GM21515 (cell line): ENCODE results near the gene ARHGEF19.
"Not testable (repeated sequence)": the region's sequence is repeated elsewhere in the genome, so short reads cannot be mapped to it uniquely, and the experiment has no call there.

Source experiments
- ATAC-seq: cut with Tn5 transposase; IDR thresholded peaks from one replicate; pipeline ENCODE4 v1.9.1; 2021; ENCODE audit not compliant: unreplicated experiment

The ARHGEF19 gene

DNA sequence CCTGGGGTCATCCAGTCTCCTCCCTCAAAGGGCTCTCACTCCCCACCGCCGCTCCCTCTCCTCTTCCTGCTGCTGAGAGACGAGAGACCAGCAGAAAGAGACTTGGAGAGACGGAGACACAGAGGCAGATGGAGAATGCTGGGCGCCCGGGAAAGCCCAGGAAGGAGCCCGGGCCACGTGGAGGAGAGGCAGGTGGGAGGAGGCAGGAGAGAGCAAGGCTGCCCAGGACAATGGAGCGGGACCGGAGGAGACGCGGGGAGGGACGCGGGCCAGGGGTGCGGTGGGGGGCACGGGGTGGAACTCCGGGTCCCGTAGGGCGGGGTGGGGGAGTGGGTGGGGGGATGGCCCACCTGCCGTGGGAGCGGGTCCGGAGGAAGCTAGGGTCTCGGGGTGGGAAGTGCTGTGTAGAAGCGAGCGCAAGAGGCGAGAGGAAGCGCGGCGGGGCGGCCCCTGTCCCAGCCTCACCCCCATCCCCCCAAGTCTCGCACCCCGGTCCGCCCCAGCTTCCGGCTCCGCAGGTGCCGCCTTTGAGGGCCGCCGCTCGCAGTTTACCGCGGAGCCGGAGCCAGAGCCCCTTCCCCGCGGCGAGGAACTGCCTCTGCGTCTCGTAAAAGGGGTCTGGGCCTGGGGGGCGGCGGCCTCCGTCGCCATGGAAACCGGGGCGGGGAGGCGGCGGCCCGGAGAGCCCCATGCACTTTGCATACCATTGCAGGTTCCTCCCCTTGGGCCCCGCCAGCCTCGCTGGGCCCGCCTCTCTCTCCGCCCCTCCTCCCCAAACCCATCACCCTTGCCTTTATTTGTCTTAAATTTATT is 44.9 kb downstream of the ARHGEF19 start:
- ATAC-seq: no peak

DNA sequence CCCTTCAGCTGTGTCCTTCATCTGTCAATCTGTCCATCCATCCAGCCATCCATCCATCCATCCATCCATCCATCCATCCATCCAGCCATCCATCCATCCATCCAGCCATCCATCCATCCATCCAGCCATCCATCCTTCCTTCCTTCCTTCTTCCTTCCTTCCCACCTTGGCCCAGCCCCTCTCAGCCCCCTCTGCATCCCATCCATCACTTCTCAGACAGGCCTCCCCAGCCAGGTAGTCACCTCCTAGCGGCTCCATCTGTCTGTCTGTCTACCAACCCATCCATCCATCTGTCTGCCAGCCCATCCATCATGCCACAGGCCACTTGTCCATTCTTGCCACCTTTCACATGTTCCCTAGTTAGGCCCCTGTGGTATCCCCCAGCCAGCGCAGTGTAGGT is 46.3 kb downstream of the ARHGEF19 start:
- no peak for ATAC-seq

- ATAC-seq: no peak
Observed at GRCh38 chr1:16165548-16165947, 46.9 kb downstream of the ARHGEF19 start.

DNA sequence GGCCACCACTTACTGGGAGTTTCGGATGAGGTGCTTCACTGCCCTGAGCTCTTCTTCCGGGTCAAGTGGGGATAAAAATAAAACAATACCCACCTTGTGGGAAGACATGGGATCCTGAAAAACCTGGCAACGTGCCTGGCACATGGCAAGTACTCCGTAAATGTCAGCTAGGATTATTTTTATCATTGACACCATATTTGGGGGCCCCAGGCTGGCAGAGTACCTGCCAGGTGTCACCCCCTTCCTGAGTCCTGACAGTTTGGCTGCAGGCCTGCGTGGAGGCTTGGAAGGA is 47.4 kb downstream of the ARHGEF19 start:
- no peak for ATAC-seq

GRCh38 chr1:16164213-16165072 is 48.0 kb downstream of the ARHGEF19 start:
- ATAC-seq: no peak

DNA sequence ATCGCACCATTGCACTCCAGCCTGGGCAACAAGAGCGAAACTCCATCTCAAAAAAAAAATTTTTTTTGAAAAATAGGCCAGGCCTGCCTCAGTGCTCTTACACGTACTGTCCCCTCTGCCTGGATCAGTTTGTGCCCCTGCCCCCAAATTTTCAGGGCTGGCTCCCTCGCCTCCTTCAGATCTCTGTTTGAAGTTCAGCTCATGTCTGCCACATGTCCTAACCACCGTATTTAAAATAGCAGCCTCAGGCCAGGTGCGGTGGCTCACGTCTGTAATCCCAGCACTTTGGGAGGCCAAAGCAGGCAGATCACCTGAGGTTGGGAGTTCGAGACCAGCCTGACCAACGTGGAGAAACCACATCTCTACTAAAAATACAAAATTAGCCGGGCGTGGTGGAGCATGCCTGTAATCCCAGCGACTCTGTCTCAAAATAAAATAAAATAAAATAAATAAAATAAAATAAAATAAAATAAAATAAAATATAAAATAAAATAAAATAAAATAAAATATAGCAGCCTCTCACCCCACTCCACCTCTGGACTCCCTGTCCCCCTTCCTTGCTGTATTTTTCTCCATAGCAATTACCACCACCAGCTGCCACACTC is 48.7 kb downstream of the ARHGEF19 start:
- not testable (repeated sequence) for ATAC-seq

DNA sequence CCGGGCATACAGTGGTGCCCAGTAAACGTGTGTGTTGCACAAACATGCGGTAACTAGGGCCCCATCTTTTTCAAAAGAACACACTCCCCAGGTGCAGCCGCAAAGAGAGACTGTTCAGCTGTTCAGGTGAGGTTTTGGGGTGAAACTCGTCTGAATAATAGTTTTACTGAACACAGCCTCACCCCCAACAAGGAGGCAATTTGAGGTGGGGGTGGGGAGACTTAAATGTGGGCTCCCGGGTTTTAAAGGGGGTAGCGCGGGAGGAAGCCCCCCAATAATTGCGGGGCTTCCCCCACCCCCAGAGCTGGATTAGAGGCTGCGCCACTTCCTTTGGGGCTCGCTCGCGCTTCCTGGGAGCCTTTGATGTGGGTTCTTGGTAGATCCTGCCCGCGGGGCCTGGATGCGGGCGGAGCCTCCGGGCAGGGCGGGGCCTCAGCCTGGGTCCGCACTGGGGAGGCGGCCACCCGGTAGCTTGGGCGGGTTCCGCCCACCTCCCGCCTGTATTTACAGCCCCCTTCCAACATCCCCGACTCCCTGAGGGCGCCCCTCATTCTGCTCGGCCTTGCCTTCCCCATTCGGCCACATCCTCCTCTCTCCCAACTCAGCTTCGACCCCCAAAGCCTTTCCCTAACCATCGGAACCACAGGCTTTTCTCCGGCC is 50.2 kb downstream of the ARHGEF19 start:
- ATAC-seq: no peak

- no peak for ATAC-seq
Observed at GRCh38 chr1:16161717-16162116, 50.7 kb downstream of the ARHGEF19 start.

DNA sequence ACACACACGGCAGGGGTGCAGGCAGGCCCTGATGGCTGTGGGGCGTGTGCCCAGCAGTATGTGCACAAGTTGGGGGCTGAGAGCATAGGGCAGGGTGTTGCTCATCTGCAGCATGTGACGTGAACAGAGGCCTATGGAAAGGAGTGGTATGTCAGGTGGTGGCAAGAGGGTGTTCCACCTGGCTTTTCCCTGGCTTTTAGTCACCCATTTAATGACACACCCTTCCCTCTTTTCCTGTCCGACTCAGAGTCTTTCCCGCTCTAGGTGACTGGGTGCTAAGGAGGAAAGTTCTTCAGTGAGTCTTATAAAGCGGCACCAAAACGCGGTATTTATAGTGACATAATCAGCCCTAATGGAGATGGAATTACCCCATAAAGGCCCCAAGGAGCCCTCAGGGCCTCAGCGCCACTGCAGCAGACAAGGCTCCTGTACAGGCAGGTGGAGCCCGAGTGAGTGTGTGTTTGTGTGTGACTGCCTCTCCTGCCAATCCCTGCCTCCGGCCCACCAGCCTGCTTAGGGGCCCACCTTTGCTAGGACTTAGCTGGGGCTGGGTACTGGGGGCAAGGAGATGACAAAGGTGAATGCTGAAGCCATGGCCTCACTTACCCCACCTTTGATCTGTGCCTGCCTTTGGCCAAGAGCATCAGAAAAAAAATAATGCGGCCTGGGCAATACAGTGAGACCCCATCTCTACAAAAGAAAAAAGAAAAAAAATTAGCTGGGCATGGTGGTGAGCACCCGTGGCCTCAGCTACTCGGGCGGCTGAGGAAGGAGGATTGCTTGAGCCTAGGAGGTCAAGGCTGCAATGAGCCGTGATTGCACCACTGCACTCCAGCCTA is 53.2 kb downstream of the ARHGEF19 start:
- no peak for ATAC-seq

- ATAC-seq: no peak
Observed at GRCh38 chr1:16158025-16158424, 54.4 kb downstream of the ARHGEF19 start.

GRCh38 chr1:16156848-16157495 is 55.5 kb downstream of the ARHGEF19 start:
- no peak for ATAC-seq

DNA sequence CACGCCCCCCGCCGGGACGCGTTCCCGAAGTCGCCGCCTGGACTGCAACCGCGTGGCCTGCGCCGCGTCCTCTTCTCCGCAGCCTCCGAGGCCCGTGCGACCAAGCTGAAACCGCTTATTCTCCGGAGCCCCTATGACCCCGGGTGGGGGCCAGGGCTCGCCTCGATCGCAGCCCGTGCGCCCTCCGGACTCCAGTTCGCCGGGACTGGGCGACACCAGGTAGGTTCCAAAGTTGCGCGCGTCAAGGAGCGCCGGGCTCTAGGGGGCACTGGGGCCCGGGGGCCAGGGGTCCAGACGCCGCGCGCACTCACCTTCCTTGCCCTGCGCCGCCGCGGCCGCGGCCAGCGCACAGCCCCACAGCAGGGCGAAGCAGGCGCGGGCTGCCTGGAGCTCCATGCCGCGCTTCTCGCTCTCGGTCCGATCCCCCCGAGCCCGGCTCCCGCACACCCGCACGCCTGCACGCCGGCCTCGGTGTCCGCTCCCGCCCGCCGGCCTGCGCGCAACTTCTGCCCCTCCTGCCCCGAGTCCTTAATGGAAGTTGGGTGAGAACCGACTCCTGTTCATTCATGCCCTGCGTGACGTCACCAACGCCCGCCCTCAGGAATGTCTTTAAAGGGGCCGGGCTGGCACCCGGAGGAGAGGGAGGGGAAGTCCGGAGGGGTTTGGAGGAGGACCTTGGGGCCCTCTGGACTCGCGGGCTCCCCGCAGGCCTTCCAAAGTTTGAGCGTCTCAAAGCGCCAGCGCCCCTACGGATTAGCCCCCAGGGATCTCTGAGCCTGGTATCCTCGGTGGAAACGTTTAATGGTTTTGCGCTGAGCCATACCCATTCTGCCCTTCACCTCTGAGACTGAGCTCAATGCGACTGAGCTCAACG is 56.7 kb downstream of the ARHGEF19 start, which contains the start of gene EPHA2:
Gene EPHA2, minus strand, starts transcription at position 533 of the 874 bp plus-strand sequence. Its CDS starts 137 bp downstream, at position 396.
- no peak for ATAC-seq

DNA sequence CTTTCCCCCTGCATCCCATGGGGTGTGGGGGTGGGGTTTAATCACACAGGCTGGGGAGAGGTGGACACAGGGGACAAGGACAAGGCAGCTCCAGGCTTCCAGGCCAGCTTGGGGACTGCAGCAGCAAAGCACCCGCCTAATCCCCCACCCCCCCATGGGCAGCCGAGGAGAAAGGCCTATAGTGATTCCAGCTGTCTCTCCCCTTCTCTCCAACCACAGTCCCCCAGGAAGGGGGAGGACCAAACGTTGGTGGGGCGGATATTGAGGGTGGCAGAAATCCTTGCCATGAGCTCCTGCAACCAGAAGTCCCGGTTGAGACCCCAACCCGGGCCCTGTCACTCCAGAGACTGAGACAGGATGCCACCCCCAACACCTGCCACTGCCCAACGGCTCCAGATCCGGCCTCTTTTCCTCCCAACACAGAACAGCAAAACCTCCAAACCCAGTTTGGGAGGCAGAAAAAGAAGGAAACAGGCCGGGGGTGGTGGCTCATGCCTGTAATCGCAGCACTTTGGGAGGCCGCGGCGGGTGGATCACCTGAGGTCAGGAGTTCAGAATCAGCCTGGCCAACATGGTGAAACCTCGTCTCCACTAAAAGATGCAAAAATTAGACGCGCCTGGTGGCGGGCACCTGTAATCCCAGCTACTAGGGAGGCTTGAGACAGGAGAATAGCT is 58.3 kb downstream of the ARHGEF19 start:
- ATAC-seq: no peak

DNA sequence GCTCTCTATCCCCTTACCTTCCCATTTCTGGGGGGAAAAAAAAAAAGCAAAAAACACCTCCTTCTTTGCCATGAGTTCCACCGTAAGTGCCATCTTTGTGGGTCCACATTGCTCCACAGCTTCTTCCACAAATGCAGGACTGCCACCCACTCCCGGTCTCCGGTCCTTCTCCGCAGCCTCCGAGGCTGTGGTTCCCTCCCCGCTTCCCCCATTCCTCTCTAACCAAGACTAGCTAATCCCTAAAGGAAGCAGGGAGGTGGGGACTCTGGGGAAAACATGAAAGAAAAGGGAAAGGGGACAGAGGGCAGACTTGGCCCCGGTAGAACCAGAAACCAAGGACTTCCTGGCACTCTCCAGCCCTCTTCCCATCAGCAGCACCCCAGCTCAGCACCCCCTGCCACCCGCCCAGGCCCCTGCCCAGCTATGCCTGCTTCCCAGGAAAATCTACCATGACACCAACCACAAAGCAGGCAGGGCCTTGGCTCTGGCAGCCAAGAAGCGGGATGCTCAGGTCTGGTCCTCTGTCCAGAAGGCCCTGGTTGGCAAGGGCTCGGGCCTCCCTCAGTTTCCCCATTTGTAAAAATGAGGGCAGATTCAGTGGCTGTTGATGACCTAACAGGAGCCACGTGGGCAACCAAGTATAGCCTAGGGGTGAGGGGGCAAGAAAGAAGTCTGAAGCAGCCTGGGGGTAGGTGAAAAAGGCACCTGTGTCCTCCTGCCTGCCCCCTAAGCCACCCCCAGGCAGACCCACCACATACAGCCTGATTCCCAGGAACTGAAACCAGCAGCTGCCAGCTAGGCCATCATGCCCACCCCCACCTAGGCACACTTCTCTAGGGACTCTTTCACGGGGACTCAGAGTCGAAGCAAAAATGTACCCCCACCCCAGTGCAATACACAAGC is 59.1 kb downstream of the ARHGEF19 start:
- ATAC-seq: no peak

DNA sequence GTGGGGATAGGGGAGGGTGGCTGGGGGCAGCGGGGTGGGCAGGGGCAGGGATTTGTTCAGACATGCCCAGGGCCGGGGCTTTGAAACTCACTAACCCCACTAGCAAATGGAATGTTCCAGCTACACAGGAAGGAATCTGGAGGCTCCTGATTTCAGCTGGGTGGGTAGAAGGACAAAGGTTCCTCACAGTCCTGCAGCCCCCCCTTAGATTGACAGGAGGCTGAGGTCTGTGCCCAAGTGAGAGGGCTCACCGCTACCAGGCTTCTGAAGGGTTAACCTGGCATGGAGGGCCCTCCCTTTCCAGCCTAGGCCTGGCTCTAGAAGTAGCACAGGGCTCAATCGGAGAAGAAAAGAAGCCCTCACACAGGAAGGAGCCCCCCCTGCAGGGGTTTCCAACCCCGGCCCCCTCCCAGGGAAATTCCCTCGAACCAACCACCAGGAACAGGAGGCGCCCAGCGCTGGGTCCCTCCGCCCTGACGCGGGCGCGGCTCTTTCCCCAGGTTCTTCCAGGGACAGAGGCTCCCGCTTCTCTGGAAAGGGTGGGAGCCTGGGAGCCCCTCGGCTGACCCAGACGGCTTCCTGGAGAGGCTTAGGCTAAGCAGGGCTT is 59.9 kb downstream of the ARHGEF19 start:
- no peak for ATAC-seq

DNA sequence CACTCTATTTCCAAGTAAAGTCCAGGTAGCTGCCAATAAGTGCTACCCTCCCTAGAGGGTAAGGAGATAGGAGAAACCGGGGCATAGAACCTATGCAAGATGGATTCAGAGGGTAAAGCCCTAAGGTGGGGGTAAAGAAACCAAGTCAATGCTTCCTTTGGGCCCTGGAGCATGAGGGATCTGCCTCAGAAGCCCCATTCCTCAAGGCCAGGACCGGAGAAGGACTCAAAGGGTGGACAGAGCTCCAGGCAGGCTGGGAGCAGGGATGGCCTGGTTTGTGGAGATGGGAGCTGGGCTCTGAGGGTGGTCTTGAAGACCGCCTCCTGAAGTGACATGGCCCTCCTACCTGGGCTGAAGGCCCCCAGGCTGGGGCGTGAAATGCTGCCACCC is 60.5 kb downstream of the ARHGEF19 start:
- no peak for ATAC-seq
